A549 treated with Hydrocortisone at 1 μM for 4 hours (cell line): ENCODE data around the gene LCE1C. TPM values are rescaled to one million over a fixed set of nuclear protein-coding genes. Genes with fewer than 3 reads are reported as not detected.

Experiments
- total RNA-seq: library from RNA; stranded (reverse); fragments of 200-300 nt; extraction: Qiagen RNA extraction; gene quantifications from 5 replicates; pipeline ENCODE4 v1.2.3, GENCODE V29; 2022

LCE1C gene
- total RNA-seq = not detected in 5 replicates

GRCh38 chr1:152806576-152806975 lies at the start of gene LCE1C:
Gene LCE1C, minus strand, starts transcription at chr1:152806651. Its CDS starts 1,173 bp downstream, at chr1:152805478.

GRCh38 chr1:152842556-152842955 lies 36.1 kb upstream of the LCE1C start, which contains the start of gene LCE6A:
Gene LCE6A, plus strand, starts transcription at chr1:152842856. Its CDS starts 665 bp downstream, at chr1:152843521.

GRCh38 chr1:152827173-152827572 lies 20.7 kb upstream of the LCE1C start, which contains the start of gene LCE1A:
Gene LCE1A, plus strand, starts transcription at chr1:152827473. Its CDS starts 0 bp downstream, at chr1:152827473.

GRCh38 chr1:152811671-152812070 lies 5.2 kb upstream of the LCE1C start, which contains the start of gene LCE1B:
Gene LCE1B, plus strand, starts transcription at chr1:152811971. Its CDS starts 476 bp downstream, at chr1:152812447.

GRCh38 chr1:152796421-152796820 lies 10.0 kb downstream of the LCE1C start, which contains the start of gene LCE1D:
Gene LCE1D, plus strand, starts transcription at chr1:152796721. Its CDS starts 1,074 bp downstream, at chr1:152797795.

GRCh38 chr1:152786077-152786476 lies 20.4 kb downstream of the LCE1C start, which contains the start of gene LCE1E:
Gene LCE1E, plus strand, starts transcription at chr1:152786257. Its CDS starts 1,043 bp downstream, at chr1:152787300.

GRCh38 chr1:152774875-152775274 lies 31.6 kb downstream of the LCE1C start, which contains the start of gene LCE1F:
Gene LCE1F, plus strand, starts transcription at chr1:152775140. Its CDS starts 1,232 bp downstream, at chr1:152776372.

GRCh38 chr1:152757747-152758146 lies 48.7 kb downstream of the LCE1C start, which contains the start of gene KPRP:
Gene KPRP, plus strand, starts transcription at chr1:152758025. Its CDS starts 1,564 bp downstream, at chr1:152759589.

Other genes starting within 250 kb of the LCE1C start
- 0.30 TPM in 1 of 5 replicates, not detected in the others for gene LCE3E, start 239.9 kb downstream of the LCE1C start, total RNA-seq
- 2.6 to 3.6 TPM (median 3.1 TPM) in 5 replicates for gene LCE3D, start 226.1 kb downstream of the LCE1C start, total RNA-seq
- gene LCE3C, start 206.4 kb downstream of the LCE1C start, total RNA-seq = not detected in 5 replicates
- gene LCE3B, start 192.8 kb downstream of the LCE1C start, total RNA-seq = not detected in 5 replicates
- not detected in 5 replicates for gene LCE3A, start 183.5 kb downstream of the LCE1C start, total RNA-seq
- not detected in 5 replicates for gene LCE2D, start 143.3 kb downstream of the LCE1C start, total RNA-seq
- gene LCE2C, start 131.4 kb downstream of the LCE1C start, total RNA-seq = not detected in 5 replicates
- not detected in 5 replicates for gene LCE2B, start 120.5 kb downstream of the LCE1C start, total RNA-seq
- gene LCE2A, start 108.3 kb downstream of the LCE1C start, total RNA-seq = not detected in 5 replicates
- gene LCE4A, start 98.5 kb downstream of the LCE1C start, total RNA-seq = not detected in 5 replicates
- gene KPRP, start 48.6 kb downstream of the LCE1C start, total RNA-seq = not detected in 5 replicates
- not detected in 5 replicates for gene LCE1F, start 31.5 kb downstream of the LCE1C start, total RNA-seq
- 0.08 to 0.17 TPM (median 0.12 TPM) in 3 of 5 replicates, not detected in the others for gene LCE1E, start 20.4 kb downstream of the LCE1C start, total RNA-seq
- not detected in 5 replicates for gene LCE1D, start 9.9 kb downstream of the LCE1C start, total RNA-seq
- 0.11 TPM in 1 of 5 replicates, not detected in the others for gene LCE1B, start 5.3 kb upstream of the LCE1C start, total RNA-seq
- not detected in 5 replicates for gene LCE1A, start 20.8 kb upstream of the LCE1C start, total RNA-seq
- gene LCE6A, start 36.2 kb upstream of the LCE1C start, total RNA-seq = not detected in 5 replicates
- gene LCE7A, start 53.3 kb upstream of the LCE1C start, total RNA-seq = not detected in 5 replicates
- not detected in 5 replicates for gene SMCP, start 71.7 kb upstream of the LCE1C start, total RNA-seq
- gene IVL, start 101.9 kb upstream of the LCE1C start, total RNA-seq = 0.07 to 0.09 TPM (median 0.08 TPM) in 3 of 5 replicates, not detected in the others
- gene SPRR5, start 140.6 kb upstream of the LCE1C start, total RNA-seq = not detected in 5 replicates
- not detected in 5 replicates for gene SPRR4, start 164.0 kb upstream of the LCE1C start, total RNA-seq
- not detected in 5 replicates for gene SPRR1A, start 177.4 kb upstream of the LCE1C start, total RNA-seq
- gene SPRR3, start 195.1 kb upstream of the LCE1C start, total RNA-seq = not detected in 5 replicates
- gene SPRR1B, start 224.6 kb upstream of the LCE1C start, total RNA-seq = not detected in 5 replicates
- gene SPRR2D, start 234.5 kb upstream of the LCE1C start, total RNA-seq = 0.18 TPM in 1 of 5 replicates, not detected in the others